NB4 (cell line): ENCODE data around the gene SKAP1.
"Not testable (repeated sequence)": the region's sequence is repeated elsewhere in the genome, so short reads cannot be mapped to it uniquely, and the experiment has no call there.

Experiments
- DNase-seq: peaks from one replicate; pipeline ENCODE4 v3.0.0; 2010; ENCODE audit warnings: low read depth
- H3K4me3 ChIP-seq: one replicate; pipeline ENCODE4 v1.5.1; 2011; ENCODE audit warnings: mild to moderate bottlenecking, low read depth, low read length, moderate library complexity
- CTCF ChIP-seq: IDR thresholded peaks from one replicate; pipeline ENCODE4 v1.5.1; 2012; ENCODE audit warnings: low read depth, low read length
- MAX ChIP-seq: IDR thresholded peaks from 2 replicates; pipeline ENCODE4 v1.6.1; 2011; ENCODE audit warnings: low read depth, low read length
- MYC ChIP-seq: IDR thresholded peaks from 2 replicates; pipeline ENCODE4 v1.6.1; 2011; ENCODE audit warnings: low read depth, low read length
- POLR2A ChIP-seq: IDR thresholded peaks from 2 replicates; pipeline ENCODE4 v1.6.1; 2011; ENCODE audit warnings: mild to moderate bottlenecking; ENCODE audit not compliant: insufficient read length; ENCODE audit errors: extremely low read depth

Gene SKAP1

GRCh38 chr17:48187872-48188608 is 242.0 kb downstream of the SKAP1 start:
- TF ChIP-seq MYC (no peak), CTCF (no peak), POLR2A (no peak), MAX (no peak)
- DNase-seq, result no peak

GRCh38 chr17:48186317-48186716 is 243.7 kb downstream of the SKAP1 start:
- DNase-seq, H3K4me3 ChIP-seq: not testable (repeated sequence)

More at GRCh38 chr17:48187872-48188608, 242.0 kb downstream of the SKAP1 start:
- no peak overlapping the region for H3K4me3 ChIP-seq

GRCh38 chr17:48184721-48185120 is 245.3 kb downstream of the SKAP1 start:
- TF ChIP-seq MYC (no peak), CTCF (no peak), POLR2A (no peak), MAX (no peak)
- no peak for DNase-seq
- no peak overlapping the region for H3K4me3 ChIP-seq

- no peak for TF ChIP-seq POLR2A
- no peak for TF ChIP-seq MAX
- peak; percentile 7 for TF ChIP-seq CTCF
- TF ChIP-seq MYC, result no peak
- DNase-seq, result peak; percentile 21
- H3K4me3 ChIP-seq, result no peak overlapping the region
These were observed 248.4 kb downstream of the SKAP1 start for GRCh38 chr17:48181653-48182052.

GRCh38 chr17:48180842-48181629 is 249.0 kb downstream of the SKAP1 start:
- H3K4me3 ChIP-seq, result no peak overlapping the region
- TF ChIP-seq POLR2A (no peak), CTCF (no peak), MAX (no peak), MYC (no peak)
- DNase-seq, result no peak

GRCh38 chr17:48179071-48179945 is 250.7 kb downstream of the SKAP1 start:
- no peak for DNase-seq
- no peak overlapping the region for H3K4me3 ChIP-seq
- TF ChIP-seq MYC, result no peak
- no peak for TF ChIP-seq MAX
- no peak for TF ChIP-seq POLR2A
- TF ChIP-seq CTCF, result no peak
